Esophagus squamous epithelium (tissue), 4 donors: ENCODE data around the gene NRXN2.

Experiments used
- POLR2A ChIP-seq, 4 donors: fragments of 450-650 bp; IDR thresholded peaks; one replicate each; pipeline ENCODE4 v1.6.1; 2017; ENCODE audit warnings: antibody characterized with exemption in 4 of 4, mild to moderate bottlenecking in 4 of 4, moderate library complexity in 3 of 4
- TF ChIP-seq, protein P1 (sequence below), 6 experiments: fragments of 450-650 bp in 4 of 6; fragments of 200-600 bp in 2 of 6; sonication (generic) in 2 of 6; IDR thresholded peaks; one replicate each; pipeline ENCODE4 v1.5.1; 2016 to 2019; ENCODE audit warnings: antibody characterized with exemption in 6 of 6, mild to moderate bottlenecking in 4 of 6, moderate library complexity in 4 of 6

- TF ChIP-seq, protein P1, sequence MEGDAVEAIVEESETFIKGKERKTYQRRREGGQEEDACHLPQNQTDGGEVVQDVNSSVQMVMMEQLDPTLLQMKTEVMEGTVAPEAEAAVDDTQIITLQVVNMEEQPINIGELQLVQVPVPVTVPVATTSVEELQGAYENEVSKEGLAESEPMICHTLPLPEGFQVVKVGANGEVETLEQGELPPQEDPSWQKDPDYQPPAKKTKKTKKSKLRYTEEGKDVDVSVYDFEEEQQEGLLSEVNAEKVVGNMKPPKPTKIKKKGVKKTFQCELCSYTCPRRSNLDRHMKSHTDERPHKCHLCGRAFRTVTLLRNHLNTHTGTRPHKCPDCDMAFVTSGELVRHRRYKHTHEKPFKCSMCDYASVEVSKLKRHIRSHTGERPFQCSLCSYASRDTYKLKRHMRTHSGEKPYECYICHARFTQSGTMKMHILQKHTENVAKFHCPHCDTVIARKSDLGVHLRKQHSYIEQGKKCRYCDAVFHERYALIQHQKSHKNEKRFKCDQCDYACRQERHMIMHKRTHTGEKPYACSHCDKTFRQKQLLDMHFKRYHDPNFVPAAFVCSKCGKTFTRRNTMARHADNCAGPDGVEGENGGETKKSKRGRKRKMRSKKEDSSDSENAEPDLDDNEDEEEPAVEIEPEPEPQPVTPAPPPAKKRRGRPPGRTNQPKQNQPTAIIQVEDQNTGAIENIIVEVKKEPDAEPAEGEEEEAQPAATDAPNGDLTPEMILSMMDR (IDR thresholded peaks at IDR 0.05) = no peak
- no peak for TF ChIP-seq POLR2A (IDR thresholded peaks at IDR 0.05)
Observed at GRCh38 chr11:64711138-64711955, 11.7 kb downstream of the NRXN2 start.
